HCT116 (cell line): ENCODE data around the gene LTC4S. TPM values are rescaled to one million over a fixed set of nuclear protein-coding genes. Genes with fewer than 3 reads are reported as not detected.

Experiments used
- ATAC-seq: fragments of 200-7000 bp; cut with Tn5 transposase; 2 replicates; pipeline ENCODE4 v1.9.1; 2020; ENCODE audit warnings: mild to moderate bottlenecking, moderate library complexity
- BruUV-seq: library from RNA; stranded (reverse); fragments of 400-500 nt; replicated peaks from 2 replicates; lab custom pipeline; 2021; lab: Mats Ljungman, UMichigan
- CTCF ChIA-PET: fragments of 300-600 bp; sonication (Branson Sonifier 250); formaldehyde crosslinking; loops from one replicate; lab custom pipeline; 2021; ENCODE audit warnings: antibody characterized with exemption; lab: Charles Lee
- POLR2A ChIA-PET: fragments of 300-600, 350-600 bp; sonication (Branson Sonifier 250); formaldehyde crosslinking; loops from one replicate; lab custom pipeline; 2021; ENCODE audit warnings: antibody characterized with exemption; lab: Charles Lee
- RAD21 ChIA-PET, 2 experiments: fragments of 300-600 bp; sonication (Branson Sonifier 250); formaldehyde crosslinking; loops; one replicate each; lab custom pipeline; 2023; ENCODE audit warnings: low total read pairs in 2 of 2; ENCODE audit not compliant: uncharacterized antibody in 2 of 2, unreplicated experiment in 2 of 2, low non-redundant PET in 1 of 2; lab: Charles Lee
- DNase-seq: peaks from one replicate; pipeline ENCODE4 v3.0.0-alpha.2; 2010; ENCODE audit warnings: low read depth, low spot score
- H2AFZ ChIP-seq: fragments of 200-600 bp; shearing (Covaris generic), sonication (generic); 2 replicates; pipeline ENCODE4 v1.6.1; 2017; ENCODE audit warnings: low read depth, mixed run types, mixed read lengths, antibody characterized with exemption, low read length; ENCODE audit not compliant: poor library complexity, severe bottlenecking
- H3K27ac ChIP-seq: 2 replicates; pipeline ENCODE4 v1.5.1; 2012; ENCODE audit warnings: low read depth, low read length
- H3K27me3 ChIP-seq: fragments of 200-600 bp; sonication (generic); 2 replicates; pipeline ENCODE4 v1.6.1; 2016; ENCODE audit warnings: mixed run types, low read length, mixed read lengths; ENCODE audit not compliant: insufficient read depth
- H3K36me3 ChIP-seq, 2 experiments: fragments of 200-500 bp in 1 of 2; fragments of 200-600 bp in 1 of 2; sonication (Bioruptor generic) in 1 of 2; sonication (generic) in 1 of 2; 2 replicates each; pipeline versions ENCODE4 v1.5.1 to v1.6.1; 2014 to 2016; ENCODE audit warnings: low read length in 2 of 2, inconsistent platforms in 1 of 2, mixed read lengths in 1 of 2, mixed run types in 1 of 2; ENCODE audit not compliant: insufficient read depth in 2 of 2, control insufficient read depth in 1 of 2
- H3K4me1 ChIP-seq, 2 experiments: fragments of 200-600 bp in 1 of 2; sonication (generic) in 1 of 2; 2 replicates each; pipeline versions ENCODE4 v1.5.1 to v1.6.1; 2012 to 2017; ENCODE audit warnings: low read length in 2 of 2, inconsistent platforms in 1 of 2, mild to moderate bottlenecking in 1 of 2, mixed read lengths in 1 of 2, mixed run types in 1 of 2, moderate library complexity in 1 of 2; ENCODE audit not compliant: insufficient read depth in 2 of 2, control insufficient read depth in 1 of 2
- H3K4me2 ChIP-seq: fragments of 200-600 bp; sonication (generic); 2 replicates; pipeline ENCODE4 v1.6.1; 2017; ENCODE audit warnings: mixed run types, low read length, mixed read lengths
- H3K4me3 ChIP-seq, 2 experiments: fragments of 200-600 bp in 1 of 2; sonication (generic) in 1 of 2; replicated peaks in 1 of 2; 2 replicates each; pipeline ENCODE4 v1.5.1; 2011 to 2016; ENCODE audit warnings: low read length in 2 of 2, control low read depth in 1 of 2, low read depth in 1 of 2, mild to moderate bottlenecking in 1 of 2, mixed read lengths in 1 of 2, mixed run types in 1 of 2
- H3K79me2 ChIP-seq: fragments of 200-600 bp; sonication (generic); 2 replicates; pipeline ENCODE4 v1.6.1; 2017; ENCODE audit warnings: mild to moderate bottlenecking, mixed run types, low read length, moderate library complexity, mixed read lengths; ENCODE audit not compliant: insufficient read depth
- H3K9ac ChIP-seq: fragments of 200-600 bp; sonication (generic); 2 replicates; pipeline ENCODE4 v1.6.1; 2016; ENCODE audit warnings: low read length, mixed read lengths
- H3K9me2 ChIP-seq: fragments of 200-600 bp; sonication (generic), shearing (Covaris generic); 2 replicates; pipeline ENCODE4 v1.6.1; 2017; ENCODE audit warnings: mixed run types, mild to moderate bottlenecking, moderate library complexity; ENCODE audit not compliant: insufficient read depth
- H3K9me3 ChIP-seq, 2 experiments: fragments of 200-500 bp in 1 of 2; fragments of 200-600 bp in 1 of 2; sonication (Bioruptor generic) in 1 of 2; sonication (generic) in 1 of 2; 2 replicates each; pipeline ENCODE4 v1.6.1; 2014 to 2017; ENCODE audit warnings: low read length in 2 of 2, mixed read lengths in 2 of 2, inconsistent platforms in 1 of 2, low read depth in 1 of 2, mild to moderate bottlenecking in 1 of 2, mixed run types in 1 of 2, moderate library complexity in 1 of 2; ENCODE audit not compliant: control insufficient read depth in 1 of 2, insufficient read depth in 1 of 2
- H4K20me1 ChIP-seq: fragments of 200-600 bp; sonication (generic), shearing (Covaris generic); 2 replicates; pipeline ENCODE4 v1.6.1; 2017; ENCODE audit warnings: mixed run types, mild to moderate bottlenecking, moderate library complexity; ENCODE audit not compliant: insufficient read depth
- EZH2 ChIP-seq: fragments of 200-600 bp; sonication (generic); IDR thresholded peaks from 2 replicates; pipeline ENCODE4 v1.6.1; 2017; ENCODE audit warnings: antibody characterized with exemption, mixed run types
- POLR2A ChIP-seq: IDR thresholded peaks from 2 replicates; pipeline ENCODE4 v1.7.0; 2011; ENCODE audit warnings: borderline replicate concordance; ENCODE audit not compliant: insufficient read depth, insufficient read length; ENCODE audit errors: extremely low read depth
- POLR2AphosphoS5 ChIP-seq: IDR thresholded peaks from 2 replicates; pipeline ENCODE4 v1.6.1; 2011; ENCODE audit warnings: mild to moderate bottlenecking, low read depth, low read length, moderate library complexity
- REST ChIP-seq: IDR thresholded peaks from 2 replicates; pipeline ENCODE4 v1.6.1; 2012; ENCODE audit warnings: low read depth
- SIN3A ChIP-seq: IDR thresholded peaks from 2 replicates; pipeline ENCODE4 v1.6.1; 2012; ENCODE audit warnings: low read depth
- SP1 ChIP-seq: IDR thresholded peaks from 2 replicates; pipeline ENCODE4 v1.6.1; 2012; ENCODE audit warnings: low read depth
- SRF ChIP-seq: IDR thresholded peaks from 2 replicates; pipeline ENCODE4 v1.6.1; 2012; ENCODE audit warnings: low read depth
- TCF7L2 ChIP-seq: IDR thresholded peaks from 2 replicates; pipeline ENCODE4 v1.7.0; 2011; ENCODE audit warnings: borderline replicate concordance, inconsistent platforms; ENCODE audit not compliant: insufficient read depth, insufficient read length; ENCODE audit errors: extremely low read depth
- YY1 ChIP-seq: IDR thresholded peaks from 2 replicates; pipeline ENCODE4 v1.6.1; 2011; ENCODE audit warnings: low read length, low read depth, moderate library complexity, mild to moderate bottlenecking; ENCODE audit not compliant: insufficient replicate concordance; ENCODE audit errors: extremely low read depth
- ZBTB33 ChIP-seq: IDR thresholded peaks from 2 replicates; pipeline ENCODE4 v1.6.1; 2011; ENCODE audit warnings: mild to moderate bottlenecking, low read length, moderate library complexity; ENCODE audit not compliant: insufficient replicate concordance; ENCODE audit errors: extremely low read depth
- ZFX ChIP-seq: fragments of 450-650 bp; IDR thresholded peaks from 2 replicates; pipeline ENCODE4 v1.6.1; 2017
- intact Hi-C: fragments of 100-400 bp; cut with micrococcal nuclease; formaldehyde crosslinking; loops from 2 replicates; pipeline ENCODE4 v1.10.0; 2022
- total RNA-seq: library from RNA; stranded (reverse); gene quantifications from one replicate; pipeline ENCODE4 v1.2.1, GENCODE V29; 2021; ENCODE audit not compliant: unreplicated experiment

The LTC4S gene
- total RNA-seq, 1 experiment from 2014 or later: 5.0 TPM

GRCh38 chr5:179806250-179807048 is 12.7 kb downstream of the LTC4S start, which contains the start of gene MGAT4B:
MGAT4B (minus strand) TSS chr5:179806866; CDS start chr5:179806583, 283 bp downstream.
- H3K27me3 ChIP-seq: no peaks in the 10 kb centered on the region
- H4K20me1 ChIP-seq: no peaks in the 10 kb centered on the region
- BruUV-seq: no TSS peak
- no peaks in the 10 kb centered on the region for H3K9me2 ChIP-seq
- DNase-seq (no peak), ATAC-seq (peak; percentile 65)
- H3K9me3 ChIP-seq: no peaks in the 10 kb centered on the region
- peaks cover 38 to 57% of the 10 kb centered on the region in 2 experiments for H3K4me1 ChIP-seq
- peak within 1 kb of the TSS; percentile 99 for H3K4me2 ChIP-seq
- H2AFZ ChIP-seq: no peak within 1 kb of the TSS
- ChIA-PET CTCF (interaction anchor here (0.8 kb wide), 1 partner anchor 11 kb away, joined by 3 read pairs; no protein-coding TSS in a partner anchor), POLR2A (interaction anchor here (0.6 to 2.8 kb wide), 4 partner anchors 9 to 886 kb away, joined by 3 to 9 read pairs (median 6); partner anchors contain the start of gene SQSTM1), RAD21 (interaction anchor here in 1 of 2 experiments (1.1 kb wide), 1 partner anchor 14 kb away, joined by 3 read pairs; the partner anchor contains the start of gene SQSTM1)
- H3K9ac ChIP-seq: peak within 1 kb of the TSS; percentile 88
- H3K4me3 ChIP-seq: peak within 1 kb of the TSS; percentile 71 to 92
- peaks cover 50% of the 10 kb centered on the region for H3K79me2 ChIP-seq
- no peaks in the 10 kb centered on the region for H3K36me3 ChIP-seq
- TF ChIP-seq SIN3A: no peak
- TF ChIP-seq SP1: no peak
- peak; percentile 68 for TF ChIP-seq POLR2A
- no peak for TF ChIP-seq EZH2
- peak; percentile 83 for TF ChIP-seq ZFX
- TF ChIP-seq SRF: no peak
- TF ChIP-seq YY1: peak; percentile 63
- TF ChIP-seq POLR2AphosphoS5: peak; percentile 85
- peak; percentile 27 for TF ChIP-seq ZBTB33
- no peak for TF ChIP-seq REST
- peak; percentile 73 for TF ChIP-seq TCF7L2
- H3K27ac ChIP-seq: peak within 1 kb of the TSS; percentile 99
- intact Hi-C loops: loop anchor here (2.0 kb wide), 1 partner anchor 14 kb away; the partner anchor contains the start of gene SQSTM1
